ENCODE results near the gene GANAB. TPM values are rescaled to one million over a fixed set of nuclear protein-coding genes. Genes with fewer than 3 reads are reported as not detected.
"Not testable (repeated sequence)": the region's sequence is repeated elsewhere in the genome, so short reads cannot be mapped to it uniquely, and the experiment has no call there.

Gene GANAB
- total RNA-seq (2014; rRNA removed; shearing (Covaris generic)), result 257 and 314 TPM in 2 replicates

GRCh38 chr11:62645946-62646824 is at the start of gene GANAB:
Gene GANAB, minus strand, starts transcription at chr11:62646613. Its CDS starts 14 bp downstream, at chr11:62646599.
- peak; percentile 100 for DNase-seq (ENCODE audit: low spot score)

DNA sequence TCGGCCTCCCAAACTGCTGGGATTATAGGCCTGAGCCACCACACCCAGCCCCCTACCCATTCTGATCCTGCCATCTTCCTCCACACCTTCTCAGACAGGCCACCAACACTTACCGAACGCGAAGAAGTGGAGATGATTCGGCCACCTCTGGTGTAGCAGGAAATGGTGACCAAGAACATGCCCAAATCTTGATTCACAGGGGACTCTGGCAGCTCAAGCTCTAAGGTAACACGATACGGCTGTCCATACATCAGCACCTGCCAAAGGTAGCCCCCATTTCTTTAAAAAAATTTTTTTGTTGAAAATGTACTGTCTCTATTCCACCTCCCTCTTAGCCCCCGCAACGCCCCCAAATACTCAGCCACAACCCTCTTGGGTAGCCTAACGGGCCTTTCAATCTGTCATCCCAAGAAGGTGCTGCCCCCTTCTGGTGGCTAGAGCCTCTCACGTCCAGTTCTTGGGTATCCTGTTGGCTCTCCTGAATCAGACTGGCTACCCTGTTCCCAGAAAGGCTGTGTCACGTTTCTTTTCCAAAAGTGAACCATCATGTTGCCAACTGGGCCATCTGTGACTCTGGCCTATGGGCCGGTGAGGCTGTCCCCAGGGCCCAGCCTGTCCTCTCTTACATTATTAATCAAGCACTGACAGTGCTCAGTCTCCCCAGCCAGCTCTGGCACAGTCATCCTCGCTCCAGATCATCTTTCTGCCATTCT is 48.2 kb upstream of the GANAB start:
- DNase-seq (ENCODE audit: low spot score), result peak; percentile 91

- not testable (repeated sequence) for DNase-seq (ENCODE audit: low spot score)
Observed at GRCh38 chr11:62693624-62694023, 47.2 kb upstream of the GANAB start.

DNA sequence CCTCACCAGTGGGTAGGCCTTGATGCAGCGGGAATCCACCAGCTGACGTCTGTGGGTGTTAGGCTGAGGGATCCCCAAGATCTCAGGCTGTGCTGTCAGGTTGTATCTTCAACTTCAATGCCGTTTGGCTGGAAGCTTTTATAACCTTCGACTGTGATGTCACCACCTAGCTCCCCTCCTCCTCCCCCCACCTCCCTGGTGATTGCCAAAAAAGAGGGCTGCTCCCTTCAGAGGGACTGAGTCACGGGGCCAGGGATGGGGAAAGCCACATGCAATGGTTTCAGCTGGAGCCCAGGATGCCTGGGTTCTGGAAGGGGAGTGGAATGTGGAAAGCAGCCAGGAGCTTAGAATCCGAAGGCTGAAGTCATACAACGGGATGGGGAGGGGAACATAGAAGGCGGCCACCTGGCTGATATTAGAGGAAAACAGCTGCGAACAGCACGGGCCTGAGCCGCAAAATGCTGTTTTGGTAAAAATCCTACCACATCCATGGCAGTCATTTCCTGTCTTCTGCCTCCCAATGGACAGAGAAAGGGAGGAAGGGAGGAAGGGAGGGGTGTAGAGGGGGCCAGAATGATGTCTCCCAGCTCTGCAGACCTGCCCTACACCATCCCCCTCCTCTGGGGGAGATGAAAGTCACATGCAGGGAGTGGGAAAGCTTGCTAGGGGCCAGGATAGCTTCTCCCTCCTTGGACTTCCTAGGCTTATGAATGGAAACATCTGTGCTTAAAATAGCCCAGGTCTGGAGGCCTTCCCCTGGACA is 43.2 kb upstream of the GANAB start, which contains the start of gene LRRN4CL:
TSS of gene LRRN4CL (minus strand) at position 110 of the 763 bp plus-strand sequence. CDS start 1,022 bp downstream, outside the sequence.
- no peak for DNase-seq (ENCODE audit: low spot score)

GRCh38 chr11:62688491-62688890 is 42.1 kb upstream of the GANAB start:
- DNase-seq (ENCODE audit: low spot score), result no peak

- DNase-seq (ENCODE audit: low spot score), result no peak
Observed at GRCh38 chr11:62687508-62688396, 41.3 kb upstream of the GANAB start.

GRCh38 chr11:62682518-62682917 is 36.1 kb upstream of the GANAB start:
- DNase-seq (ENCODE audit: low spot score), result no peak

GRCh38 chr11:62680825-62681240 is 34.4 kb upstream of the GANAB start:
- DNase-seq (ENCODE audit: low spot score), result peak; percentile 87

DNA sequence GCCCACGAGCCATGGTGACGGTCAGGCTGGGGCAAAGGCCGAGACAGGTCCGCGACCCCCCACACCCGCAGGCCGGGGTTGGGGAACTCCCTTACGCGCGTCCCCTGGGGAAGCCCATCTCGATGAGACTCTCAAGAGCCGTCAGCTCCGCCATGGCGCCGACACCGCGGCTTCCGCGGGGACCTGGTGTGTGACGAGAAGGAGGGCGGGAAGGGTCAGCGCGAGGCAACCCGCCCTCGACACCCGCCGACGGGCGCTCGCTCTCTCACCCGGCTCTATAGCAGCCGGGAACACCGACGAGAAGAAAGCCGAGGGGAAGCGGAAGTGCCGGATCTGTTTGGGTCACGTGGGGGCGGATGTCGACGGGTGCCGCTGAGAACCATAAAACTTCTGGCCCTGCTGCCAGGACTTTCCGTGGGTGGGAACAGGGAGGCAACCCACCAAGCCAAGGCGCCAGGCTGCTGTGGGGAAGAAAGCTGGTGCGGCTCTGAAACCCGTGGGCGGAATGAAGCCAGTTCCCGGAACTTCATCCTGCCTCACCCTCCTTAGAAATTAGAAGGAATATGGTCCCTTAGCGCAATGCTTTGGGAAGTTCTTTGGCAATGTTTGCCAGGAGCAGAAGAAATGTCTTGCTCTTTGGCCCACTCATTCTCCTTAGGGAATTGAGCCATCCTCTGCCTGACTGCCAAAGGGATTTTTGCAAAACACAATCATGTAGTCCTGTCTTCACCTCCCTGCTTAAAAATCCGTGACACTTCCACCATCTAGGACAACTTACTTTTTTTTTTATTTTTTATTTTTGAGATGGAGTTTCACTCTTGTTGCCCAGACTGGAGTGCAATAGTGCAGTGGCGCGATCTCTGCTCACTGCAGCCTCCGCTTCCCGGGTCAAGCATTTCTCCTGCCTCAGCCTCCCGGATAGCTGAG is 32.6 kb upstream of the GANAB start, which contains the start of gene UBXN1:
TSS of gene UBXN1 (minus strand) at position 304 of the 927 bp plus-strand sequence. CDS start at position 154, 150 bp downstream.
- DNase-seq (ENCODE audit: low spot score), result peak; percentile 91

GRCh38 chr11:62678433-62678769 is 32.0 kb upstream of the GANAB start:
- no peak for DNase-seq (ENCODE audit: low spot score)

GRCh38 chr11:62677714-62678113 is 31.3 kb upstream of the GANAB start:
- no peak for DNase-seq (ENCODE audit: low spot score)

DNA sequence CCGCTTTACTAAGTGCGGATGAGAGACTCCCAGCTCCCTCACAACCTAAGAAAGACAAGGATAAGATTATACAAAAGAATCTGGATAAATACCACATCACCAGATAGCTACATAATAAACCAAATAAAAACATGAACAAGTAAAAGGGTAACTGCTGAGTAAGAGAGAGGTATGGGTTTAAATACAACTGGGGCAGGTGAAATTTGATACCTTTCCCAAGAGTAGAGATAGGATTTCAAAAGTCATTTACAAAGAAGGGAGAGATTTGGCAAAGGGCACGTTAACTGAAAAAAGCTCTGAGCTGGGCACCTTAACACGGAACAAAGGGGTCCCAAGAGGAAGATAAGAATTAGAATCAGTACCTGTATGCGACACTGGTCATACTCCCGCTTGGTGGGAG is 30.7 kb upstream of the GANAB start:
- no peak for DNase-seq (ENCODE audit: low spot score)

- DNase-seq (ENCODE audit: low spot score), result no peak
Observed at GRCh38 chr11:62676698-62677097, 30.3 kb upstream of the GANAB start.

- DNase-seq (ENCODE audit: low spot score), result not testable (repeated sequence)
Observed at GRCh38 chr11:62675415-62675814, 29.0 kb upstream of the GANAB start.

- no peak for DNase-seq (ENCODE audit: low spot score)
Observed at GRCh38 chr11:62673196-62673525, 26.7 kb upstream of the GANAB start.

GRCh38 chr11:62671608-62672389 is 25.4 kb upstream of the GANAB start, which contains the start of the genes LBHD1 and UQCC3:
Gene LBHD1, minus strand, starts transcription at chr11:62672267. Its CDS starts 2,236 bp downstream, at chr11:62670031.
Gene UQCC3, plus strand, starts transcription at chr11:62671673. Its CDS starts 73 bp downstream, at chr11:62671746.
- DNase-seq (ENCODE audit: low spot score), result peak; percentile 96

GRCh38 chr11:62671236-62671607 is 24.8 kb upstream of the GANAB start:
- no peak for DNase-seq (ENCODE audit: low spot score)

- peak; percentile 69 for DNase-seq (ENCODE audit: low spot score)
Observed at GRCh38 chr11:62669420-62670161, 23.2 kb upstream of the GANAB start.
